Measurements from ENCODE around the gene NTHL1.

NTHL1 gene

GRCh38 chr16:2081201-2082084 lies 33.8 kb upstream of the NTHL1 start:
- H3K27me3 ChIP-seq (replicated peaks; ENCODE audit: insufficient read depth, low read length): no peaks in the 10 kb centered on the region
- no peak for TF ChIP-seq EZH2phosphoT487 (IDR thresholded peaks at IDR 0.05; ENCODE audit: low read length)
- TF ChIP-seq CTCF (IDR thresholded peaks at IDR 0.05; ENCODE audit: low read length): no peak
- TF ChIP-seq EZH2 (optimal IDR thresholded peaks at IDR 0.05; ENCODE audit: low read depth, low read length): no peak
- H3K9ac ChIP-seq (ENCODE audit: low read length): no peak overlapping the region
- H3K9me2 ChIP-seq (replicated peaks; ENCODE audit: insufficient read depth, low read length): no peaks in the 10 kb centered on the region
- H3K36me3 ChIP-seq (replicated peaks; ENCODE audit: insufficient read depth, low read length): no peaks in the 10 kb centered on the region
- no peaks in the 10 kb centered on the region for H4K20me1 ChIP-seq (ENCODE audit: insufficient read depth, low read length)
- no peak overlapping the region for H3K27ac ChIP-seq (ENCODE audit: low read length)
- H3K4me3 ChIP-seq (ENCODE audit: low read length): no peak overlapping the region
- H3K9me3 ChIP-seq (replicated peaks; ENCODE audit: insufficient read depth, low read length): no peaks in the 10 kb centered on the region
- H3F3A ChIP-seq (ENCODE audit: insufficient read depth, low read length): no peaks in the 10 kb centered on the region
- H3K79me2 ChIP-seq (ENCODE audit: low read length): no peaks in the 10 kb centered on the region
- no peaks in the 10 kb centered on the region for H3K4me1 ChIP-seq (ENCODE audit: low read length)
- no peak overlapping the region for H3K4me2 ChIP-seq (ENCODE audit: low read depth, low read length)
- no peak overlapping the region for H2AFZ ChIP-seq (ENCODE audit: low read length)
- DNase-seq: no peak

- H3K4me2 ChIP-seq (ENCODE audit: low read depth, low read length): no peak overlapping the region
- no peaks in the 10 kb centered on the region for H3K4me1 ChIP-seq (ENCODE audit: low read length)
- H3K4me3 ChIP-seq (ENCODE audit: low read length): no peak overlapping the region
- H3K79me2 ChIP-seq (ENCODE audit: low read length): no peaks in the 10 kb centered on the region
- DNase-seq: no peak
- H3K27ac ChIP-seq (ENCODE audit: low read length): no peak overlapping the region
- H3K9me2 ChIP-seq (replicated peaks; ENCODE audit: insufficient read depth, low read length): no peaks in the 10 kb centered on the region
- H3F3A ChIP-seq (ENCODE audit: insufficient read depth, low read length): no peaks in the 10 kb centered on the region
- H3K9me3 ChIP-seq (replicated peaks; ENCODE audit: insufficient read depth, low read length): no peaks in the 10 kb centered on the region
- H2AFZ ChIP-seq (ENCODE audit: low read length): no peak overlapping the region
- TF ChIP-seq EZH2phosphoT487 (IDR thresholded peaks at IDR 0.05; ENCODE audit: low read length): no peak
- no peak for TF ChIP-seq EZH2 (optimal IDR thresholded peaks at IDR 0.05; ENCODE audit: low read depth, low read length)
- TF ChIP-seq CTCF (IDR thresholded peaks at IDR 0.05; ENCODE audit: low read length): no peak
- H4K20me1 ChIP-seq (ENCODE audit: insufficient read depth, low read length): no peaks in the 10 kb centered on the region
- no peak overlapping the region for H3K9ac ChIP-seq (ENCODE audit: low read length)
- no peaks in the 10 kb centered on the region for H3K36me3 ChIP-seq (replicated peaks; ENCODE audit: insufficient read depth, low read length)
- no peaks in the 10 kb centered on the region for H3K27me3 ChIP-seq (replicated peaks; ENCODE audit: insufficient read depth, low read length)
Measured at GRCh38 chr16:2079991-2080390, 32.4 kb upstream of the NTHL1 start.

GRCh38 chr16:2079311-2079800 lies 31.7 kb upstream of the NTHL1 start:
- Histone ChIP-seq H3K36me3 (replicated peaks; ENCODE audit: insufficient read depth, low read length) (no peaks in the 10 kb centered on the region), H3F3A (ENCODE audit: insufficient read depth, low read length) (no peaks in the 10 kb centered on the region), H3K4me1 (ENCODE audit: low read length) (no peaks in the 10 kb centered on the region), H3K79me2 (ENCODE audit: low read length) (no peaks in the 10 kb centered on the region), H3K9me2 (replicated peaks; ENCODE audit: insufficient read depth, low read length) (no peaks in the 10 kb centered on the region), H3K27me3 (replicated peaks; ENCODE audit: insufficient read depth, low read length) (no peaks in the 10 kb centered on the region), H3K27ac (ENCODE audit: low read length) (no peak overlapping the region), H2AFZ (ENCODE audit: low read length) (no peak overlapping the region), H3K4me2 (ENCODE audit: low read depth, low read length) (no peak overlapping the region), H4K20me1 (ENCODE audit: insufficient read depth, low read length) (no peaks in the 10 kb centered on the region), H3K9me3 (replicated peaks; ENCODE audit: insufficient read depth, low read length) (no peaks in the 10 kb centered on the region), H3K4me3 (ENCODE audit: low read length) (no peak overlapping the region), H3K9ac (ENCODE audit: low read length) (no peak overlapping the region)
- TF ChIP-seq EZH2phosphoT487 (IDR thresholded peaks at IDR 0.05; ENCODE audit: low read length) (no peak), EZH2 (optimal IDR thresholded peaks at IDR 0.05; ENCODE audit: low read depth, low read length) (no peak), CTCF (IDR thresholded peaks at IDR 0.05; ENCODE audit: low read length) (no peak)
- DNase-seq: no peak

Measured in MM.1S (cell line).